Stromal cell of bone marrow (primary cell): ENCODE measurements around the gene TMEM131L.
"Not testable (repeated sequence)": the region's sequence is repeated elsewhere in the genome, so short reads cannot be mapped to it uniquely, and the experiment has no call there.

Source experiments
- DNase-seq: peaks from one replicate; pipeline ENCODE4 v3.0.0-alpha.2; 2012; ENCODE audit warnings: low read depth

TMEM131L gene

DNA sequence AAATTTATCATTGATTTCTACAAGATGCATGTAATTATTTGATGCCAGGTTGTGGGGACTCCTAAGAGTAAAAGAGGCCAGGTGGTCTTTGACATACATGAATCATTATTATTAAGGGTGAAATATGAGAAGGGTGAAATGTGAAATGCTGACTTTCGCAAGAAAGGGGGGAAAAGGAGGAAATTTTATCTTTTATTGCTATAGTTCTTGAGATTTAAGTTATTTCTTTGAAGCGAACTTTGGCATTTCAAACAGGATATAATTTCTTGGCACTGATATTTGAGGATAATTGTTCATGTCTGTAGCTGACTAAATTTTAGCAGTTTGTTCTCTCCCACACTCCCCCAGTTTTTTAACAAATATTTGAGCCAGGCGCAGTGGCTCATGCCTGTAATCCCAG, 80.1 kb downstream of the TMEM131L start:
- no peak for DNase-seq

DNA sequence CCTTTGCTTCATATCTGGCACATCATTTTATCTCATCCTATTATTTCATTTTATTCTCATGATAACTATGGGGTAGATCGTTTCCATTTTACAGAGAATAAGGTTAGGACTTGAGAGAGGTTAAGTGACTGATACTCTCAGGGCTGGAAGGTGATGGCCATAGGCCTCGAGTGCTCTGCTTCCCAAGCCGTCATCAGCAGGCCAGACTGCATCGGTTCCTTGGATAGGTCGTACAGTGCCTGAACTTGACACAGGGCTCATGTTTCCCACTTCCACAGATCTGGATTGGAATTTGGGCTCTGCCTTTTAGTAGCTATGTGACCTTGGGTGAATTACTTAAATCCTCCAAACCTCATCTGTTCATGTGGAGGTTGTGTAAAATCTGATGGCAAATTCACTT, 81.4 kb downstream of the TMEM131L start:
- DNase-seq = no peak

DNA sequence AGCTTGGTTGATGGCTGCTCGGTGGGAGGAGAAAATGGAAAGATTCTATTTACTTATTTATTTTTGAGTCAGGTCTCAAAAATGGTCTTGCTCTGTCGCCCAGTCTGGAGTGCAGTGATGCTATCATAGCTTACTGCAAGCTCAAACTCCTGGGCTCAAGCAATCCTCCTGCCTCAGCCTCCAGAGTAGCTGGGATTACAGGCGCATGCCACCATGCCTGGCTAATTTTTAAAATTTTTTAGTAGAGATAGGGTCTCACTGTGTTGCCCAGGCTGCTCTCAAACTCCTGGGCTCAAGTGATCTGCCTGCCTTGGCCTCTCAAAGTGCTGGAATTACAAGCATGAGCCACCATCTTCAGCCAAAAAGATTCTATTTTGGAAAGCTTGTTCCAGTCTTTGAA, 82.7 kb downstream of the TMEM131L start:
- DNase-seq = not testable (repeated sequence)

GRCh38 chr4:153549405-153549804, 83.2 kb downstream of the TMEM131L start:
- DNase-seq = no peak

- no peak for DNase-seq
These were observed 87.1 kb downstream of the TMEM131L start for GRCh38 chr4:153553155-153553818.

GRCh38 chr4:153553819-153554170, 87.6 kb downstream of the TMEM131L start:
- no peak for DNase-seq

GRCh38 chr4:153555730-153556434, 89.7 kb downstream of the TMEM131L start:
- DNase-seq = peak; percentile 41

DNA sequence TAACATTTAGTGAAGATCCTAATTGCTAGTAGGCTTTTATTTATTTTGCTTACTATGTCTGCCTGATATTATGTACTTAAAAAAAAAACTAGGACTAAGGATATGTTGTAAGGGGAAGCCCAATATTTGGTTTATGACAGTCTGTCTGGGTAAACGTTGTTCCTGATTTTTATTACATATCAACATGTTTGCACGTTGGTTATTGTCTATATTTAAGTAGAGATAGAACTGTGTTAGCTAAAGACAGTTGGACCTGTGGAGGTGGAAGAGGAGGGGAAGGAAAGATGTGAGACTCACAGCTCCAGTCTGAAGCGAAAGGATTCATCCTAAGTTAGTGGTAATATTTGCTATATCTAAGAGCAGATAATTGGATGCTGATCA, 90.3 kb downstream of the TMEM131L start:
- DNase-seq = no peak

DNA sequence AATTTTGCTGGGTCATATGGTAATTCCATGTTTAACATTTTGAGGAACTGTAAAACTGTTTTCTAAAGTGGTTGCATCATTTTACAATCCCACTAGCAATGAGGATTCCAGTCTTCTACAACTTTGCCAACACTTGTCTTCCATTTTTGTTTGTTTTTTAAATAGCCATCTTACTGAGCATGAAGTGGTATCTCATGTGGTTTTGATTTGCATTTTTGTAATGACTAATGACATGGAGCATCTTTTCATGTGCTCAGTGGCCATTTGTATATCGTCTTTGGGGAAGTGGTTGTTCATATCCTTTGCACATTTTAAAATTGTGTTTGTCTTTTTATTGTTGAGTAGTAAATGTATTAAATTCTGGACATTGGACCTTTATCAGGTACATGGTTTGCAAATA, 94.7 kb downstream of the TMEM131L start:
- DNase-seq = no peak

DNA sequence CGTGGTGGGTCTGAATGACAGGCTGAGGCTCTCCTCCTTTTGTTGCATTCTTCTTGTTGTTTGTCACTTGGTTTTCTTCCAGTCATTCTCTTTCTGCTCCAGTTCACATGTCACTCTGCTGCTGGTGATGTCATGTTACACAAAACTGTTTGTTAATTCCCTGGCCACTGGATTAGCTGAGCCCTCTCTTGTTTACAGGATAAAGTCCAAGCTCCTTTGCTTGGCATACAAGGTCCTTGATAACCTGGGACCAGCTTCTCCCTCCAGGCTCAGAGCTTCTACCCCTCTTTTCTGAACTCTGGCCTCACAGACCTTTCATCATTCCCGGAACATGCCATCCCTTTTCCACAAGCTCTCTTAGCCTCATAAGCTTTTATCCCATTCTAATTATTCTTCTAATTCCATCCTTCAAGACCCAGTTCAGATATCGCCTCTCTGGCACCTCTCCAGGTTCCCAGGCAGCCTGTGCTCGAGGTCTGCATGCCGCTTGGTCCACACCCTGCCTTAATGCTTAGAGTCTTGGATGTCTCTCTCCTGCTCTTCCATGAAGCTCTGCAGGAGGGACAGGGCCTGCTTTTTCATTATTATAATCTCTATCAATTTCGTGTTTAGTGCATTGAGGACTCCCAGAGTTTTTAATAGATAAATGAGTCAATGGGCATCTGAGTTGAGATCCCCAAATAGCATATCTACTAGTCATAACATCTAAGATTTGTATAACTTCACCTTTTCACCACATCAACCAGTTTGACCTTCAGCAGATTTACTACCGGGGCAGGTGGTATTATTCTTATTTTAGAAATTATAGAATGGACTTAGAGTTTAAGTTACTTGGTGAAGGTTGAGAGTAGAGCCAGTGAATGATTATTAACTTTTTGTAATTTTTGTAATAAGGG, 98.7 kb downstream of the TMEM131L start:
- DNase-seq = no peak

GRCh38 chr4:153566631-153567150, 100.5 kb downstream of the TMEM131L start:
- no peak for DNase-seq

GRCh38 chr4:153567660-153568059, 101.5 kb downstream of the TMEM131L start:
- not testable (repeated sequence) for DNase-seq

GRCh38 chr4:153570228-153570973, 104.2 kb downstream of the TMEM131L start:
- DNase-seq = no peak

- DNase-seq = no peak
These were observed 104.9 kb downstream of the TMEM131L start for GRCh38 chr4:153571006-153571545.

DNA sequence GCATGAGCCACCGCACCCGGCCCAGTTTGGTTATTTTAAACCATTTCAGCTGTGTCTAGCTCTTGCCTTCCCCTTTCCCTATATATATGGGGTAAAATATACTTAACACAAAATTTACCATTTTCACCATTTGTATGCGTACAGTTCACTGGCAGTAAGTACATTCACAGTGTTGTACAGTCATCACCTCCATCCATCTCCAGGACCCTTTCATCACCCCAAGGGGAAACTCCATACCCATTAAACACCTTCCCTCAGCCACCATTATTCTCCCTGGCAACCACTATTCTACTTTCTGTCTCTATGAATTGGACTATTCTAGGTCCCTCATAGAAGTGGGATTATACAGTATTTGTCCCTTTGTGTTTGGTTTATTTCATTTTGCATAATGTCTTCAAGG, 106.4 kb downstream of the TMEM131L start:
- DNase-seq = no peak

DNA sequence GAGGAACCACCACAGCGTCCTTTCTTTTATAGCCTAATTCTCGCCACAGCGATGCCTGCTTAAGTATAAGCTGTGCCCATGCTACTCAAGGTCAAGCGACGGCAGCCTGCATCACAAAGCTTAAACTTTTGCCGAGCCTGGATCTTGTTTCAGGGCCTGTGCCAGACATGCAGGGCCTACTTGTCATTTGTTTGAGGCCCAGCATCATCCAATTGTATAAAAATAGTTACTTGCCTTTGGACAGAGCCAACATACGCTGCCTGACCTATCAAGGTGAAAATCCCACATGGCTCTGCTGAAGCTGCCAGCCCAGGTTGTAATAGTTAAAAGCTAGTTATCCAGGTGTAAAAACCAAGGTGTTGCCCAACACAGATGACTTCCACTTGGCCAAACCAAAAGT, 107.1 kb downstream of the TMEM131L start:
- no peak for DNase-seq

- peak; percentile 83 for DNase-seq
These were observed 108.0 kb downstream of the TMEM131L start for GRCh38 chr4:153573881-153574802.

DNA sequence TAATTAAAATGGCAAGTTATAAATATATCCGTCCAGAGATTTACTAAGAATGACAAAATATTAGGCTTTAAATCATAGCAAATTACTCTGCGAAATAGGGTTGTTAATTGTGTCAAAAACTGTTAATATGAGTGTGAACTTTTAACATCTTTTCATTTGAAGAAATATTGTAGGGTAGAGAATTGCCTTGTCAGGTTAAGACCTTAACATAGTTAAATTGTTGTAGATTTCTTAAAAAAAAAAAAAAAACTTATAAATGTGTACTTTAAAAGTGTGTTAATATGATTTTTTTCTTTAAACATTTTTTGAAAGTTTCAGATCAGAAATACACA, 110.2 kb downstream of the TMEM131L start:
- DNase-seq = no peak

- no peak for DNase-seq
These were observed 110.9 kb downstream of the TMEM131L start for GRCh38 chr4:153577053-153577452.

DNA sequence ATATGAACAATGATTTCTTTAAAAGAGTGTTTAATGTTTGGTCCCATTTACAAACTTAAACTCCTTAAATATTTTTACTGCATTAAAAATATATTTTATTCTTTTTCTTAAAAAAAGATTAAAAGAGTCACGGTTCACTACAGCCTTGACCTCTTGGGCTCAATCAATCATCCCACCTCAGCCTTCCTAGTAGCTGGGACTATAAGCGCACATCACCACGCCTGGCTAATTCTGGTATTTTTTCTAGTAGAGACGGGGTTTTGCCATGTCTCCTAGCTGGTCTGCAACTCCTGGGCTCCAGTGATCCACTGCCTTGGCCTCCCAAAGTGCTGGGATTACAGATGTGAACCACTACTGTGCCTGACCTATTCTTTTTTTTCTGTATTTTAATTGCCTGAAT, 113.2 kb downstream of the TMEM131L start:
- DNase-seq = no peak

GRCh38 chr4:153579872-153580271, 113.7 kb downstream of the TMEM131L start:
- no peak for DNase-seq
